NT2/D1 (cell line): ENCODE measurements around the gene RASA1.

ENCODE experiments used
- DNase-seq: peaks from one replicate; pipeline ENCODE4 v3.0.0-alpha.2; 2011; ENCODE audit warnings: low read depth, low spot score
- H3K27me3 ChIP-seq: 2 replicates; pipeline ENCODE4 v1.6.0; 2011; ENCODE audit warnings: mild to moderate bottlenecking; ENCODE audit not compliant: insufficient read length, insufficient read depth
- H3K36me3 ChIP-seq: 2 replicates; pipeline ENCODE4 v1.6.1; 2011; ENCODE audit warnings: mild to moderate bottlenecking, low read length, mixed read lengths; ENCODE audit not compliant: insufficient read depth, insufficient read length
- H3K4me1 ChIP-seq: 2 replicates; pipeline ENCODE4 v1.5.1; 2011; ENCODE audit not compliant: insufficient read depth, insufficient read length
- H3K4me3 ChIP-seq: 2 replicates; pipeline ENCODE4 v1.5.1; 2011; ENCODE audit warnings: low read depth; ENCODE audit not compliant: insufficient read length
- H3K9ac ChIP-seq: 2 replicates; pipeline ENCODE4 v1.6.0; 2011; ENCODE audit warnings: low read depth; ENCODE audit not compliant: insufficient read length
- H3K9me3 ChIP-seq: 2 replicates; pipeline ENCODE4 v1.5.1; 2011; ENCODE audit warnings: mild to moderate bottlenecking, low read length; ENCODE audit not compliant: insufficient read depth
- SUZ12 ChIP-seq: IDR thresholded peaks from 2 replicates; pipeline ENCODE4 v1.6.1; 2011; ENCODE audit not compliant: insufficient read length, insufficient read depth; ENCODE audit errors: extremely low read depth
- YY1 ChIP-seq: IDR thresholded peaks from 2 replicates; pipeline ENCODE4 v1.6.1; 2011; ENCODE audit not compliant: insufficient read length, insufficient read depth
- ZNF274 ChIP-seq: IDR thresholded peaks from 2 replicates; pipeline ENCODE4 v1.6.1; 2011; ENCODE audit warnings: mild to moderate bottlenecking, low read depth, low read length

RASA1 gene

GRCh38 chr5:87245451-87245850, 22.2 kb upstream of the RASA1 start:
- no peaks in the 10 kb centered on the region for H3K4me1 ChIP-seq
- no peaks in the 10 kb centered on the region for H3K36me3 ChIP-seq
- H3K9me3 ChIP-seq: no peaks in the 10 kb centered on the region
- no peak for TF ChIP-seq ZNF274
- TF ChIP-seq SUZ12: no peak
- no peak for TF ChIP-seq YY1
- no peak for DNase-seq
- no peak overlapping the region for H3K9ac ChIP-seq
- H3K27me3 ChIP-seq: no peaks in the 10 kb centered on the region
- no peak overlapping the region for H3K4me3 ChIP-seq

GRCh38 chr5:87246061-87246460, 21.6 kb upstream of the RASA1 start:
- no peaks in the 10 kb centered on the region for H3K9me3 ChIP-seq
- no peak overlapping the region for H3K9ac ChIP-seq
- H3K36me3 ChIP-seq: no peaks in the 10 kb centered on the region
- TF ChIP-seq YY1 (no peak), ZNF274 (no peak), SUZ12 (no peak)
- DNase-seq: no peak
- H3K4me1 ChIP-seq: no peaks in the 10 kb centered on the region
- H3K27me3 ChIP-seq: no peaks in the 10 kb centered on the region
- H3K4me3 ChIP-seq: no peak overlapping the region

- H3K9ac ChIP-seq: no peak overlapping the region
- TF ChIP-seq ZNF274 (no peak), SUZ12 (no peak), YY1 (no peak)
- H3K4me3 ChIP-seq: no peak overlapping the region
- no peak for DNase-seq
- no peaks in the 10 kb centered on the region for H3K4me1 ChIP-seq
- H3K36me3 ChIP-seq: no peaks in the 10 kb centered on the region
- H3K27me3 ChIP-seq: no peaks in the 10 kb centered on the region
- H3K9me3 ChIP-seq: peaks cover 4% of the 10 kb centered on the region; the same call in 1 of the 2 replicates
Observed at GRCh38 chr5:87252283-87252605, 15.4 kb upstream of the RASA1 start.

- H3K9me3 ChIP-seq: peaks cover 4% of the 10 kb centered on the region; the same call in 1 of the 2 replicates
- H3K9ac ChIP-seq: no peak overlapping the region
- DNase-seq: no peak
- TF ChIP-seq YY1 (no peak), ZNF274 (no peak), SUZ12 (no peak)
- no peaks in the 10 kb centered on the region for H3K36me3 ChIP-seq
- no peaks in the 10 kb centered on the region for H3K27me3 ChIP-seq
- H3K4me1 ChIP-seq: no peaks in the 10 kb centered on the region
- no peak overlapping the region for H3K4me3 ChIP-seq
Observed at GRCh38 chr5:87254035-87254434, 13.6 kb upstream of the RASA1 start.

GRCh38 chr5:87258507-87258906, 9.2 kb upstream of the RASA1 start:
- no peak overlapping the region for H3K4me3 ChIP-seq
- no peaks in the 10 kb centered on the region for H3K36me3 ChIP-seq
- no peaks in the 10 kb centered on the region for H3K9me3 ChIP-seq
- no peaks in the 10 kb centered on the region for H3K4me1 ChIP-seq
- no peak for DNase-seq
- H3K27me3 ChIP-seq: no peaks in the 10 kb centered on the region
- TF ChIP-seq ZNF274: no peak
- TF ChIP-seq YY1: no peak
- TF ChIP-seq SUZ12: no peak
- H3K9ac ChIP-seq: no peak overlapping the region

- no peak for DNase-seq
- Histone ChIP-seq H3K9ac (no peak overlapping the region), H3K9me3 (no peaks in the 10 kb centered on the region), H3K27me3 (no peaks in the 10 kb centered on the region), H3K4me1 (no peaks in the 10 kb centered on the region), H3K36me3 (no peaks in the 10 kb centered on the region), H3K4me3 (no peak overlapping the region)
- TF ChIP-seq ZNF274 (no peak), YY1 (no peak), SUZ12 (no peak)
Observed at GRCh38 chr5:87260604-87261192, 7.0 kb upstream of the RASA1 start.

GRCh38 chr5:87263498-87263897, 4.2 kb upstream of the RASA1 start:
- peak; percentile 8 for DNase-seq
- Histone ChIP-seq H3K9me3 (no peaks in the 10 kb centered on the region), H3K4me3 (no peak overlapping the region), H3K4me1 (no peaks in the 10 kb centered on the region), H3K27me3 (no peaks in the 10 kb centered on the region), H3K36me3 (no peaks in the 10 kb centered on the region), H3K9ac (no peak overlapping the region)
- no peak for TF ChIP-seq YY1

GRCh38 chr5:87266914-87267573, 639 bp upstream of the RASA1 start:
- no peaks in the 10 kb centered on the region for H3K9me3 ChIP-seq
- peaks cover 3% of the 10 kb centered on the region for H3K36me3 ChIP-seq
- H3K4me3 ChIP-seq: peak overlapping the region; percentile 65
- H3K27me3 ChIP-seq: no peaks in the 10 kb centered on the region
- H3K4me1 ChIP-seq: no peaks in the 10 kb centered on the region
- peak overlapping the region; percentile 74 for H3K9ac ChIP-seq
- TF ChIP-seq SUZ12 (no peak), YY1 (no peak), ZNF274 (no peak)
- DNase-seq: no peak
